HCT116 (cell line): ENCODE data around the gene HEPACAM2. TPM values are rescaled to one million over a fixed set of nuclear protein-coding genes. Genes with fewer than 3 reads are reported as not detected.

Experiments used
- ATAC-seq: fragments of 200-7000 bp; cut with Tn5 transposase; 2 replicates; pipeline ENCODE4 v1.9.1; 2020; ENCODE audit warnings: mild to moderate bottlenecking, moderate library complexity
- BruUV-seq: library from RNA; stranded (reverse); fragments of 400-500 nt; replicated peaks from 2 replicates; lab custom pipeline; 2021; lab: Mats Ljungman, UMichigan
- CTCF ChIA-PET: fragments of 300-600 bp; sonication (Branson Sonifier 250); formaldehyde crosslinking; loops from one replicate; lab custom pipeline; 2021; ENCODE audit warnings: antibody characterized with exemption; lab: Charles Lee
- POLR2A ChIA-PET: fragments of 300-600, 350-600 bp; sonication (Branson Sonifier 250); formaldehyde crosslinking; loops from one replicate; lab custom pipeline; 2021; ENCODE audit warnings: antibody characterized with exemption; lab: Charles Lee
- RAD21 ChIA-PET, 2 experiments: fragments of 300-600 bp; sonication (Branson Sonifier 250); formaldehyde crosslinking; loops; one replicate each; lab custom pipeline; 2023; ENCODE audit warnings: low total read pairs in 2 of 2; ENCODE audit not compliant: uncharacterized antibody in 2 of 2, unreplicated experiment in 2 of 2, low non-redundant PET in 1 of 2; lab: Charles Lee
- DNase-seq: peaks from one replicate; pipeline ENCODE4 v3.0.0-alpha.2; 2010; ENCODE audit warnings: low read depth, low spot score
- H2AFZ ChIP-seq: fragments of 200-600 bp; shearing (Covaris generic), sonication (generic); 2 replicates; pipeline ENCODE4 v1.6.1; 2017; ENCODE audit warnings: low read depth, mixed run types, mixed read lengths, antibody characterized with exemption, low read length; ENCODE audit not compliant: poor library complexity, severe bottlenecking
- H3K27ac ChIP-seq: 2 replicates; pipeline ENCODE4 v1.5.1; 2012; ENCODE audit warnings: low read depth, low read length
- H3K27me3 ChIP-seq: fragments of 200-600 bp; sonication (generic); 2 replicates; pipeline ENCODE4 v1.6.1; 2016; ENCODE audit warnings: mixed run types, low read length, mixed read lengths; ENCODE audit not compliant: insufficient read depth
- H3K36me3 ChIP-seq, 2 experiments: fragments of 200-500 bp in 1 of 2; fragments of 200-600 bp in 1 of 2; sonication (Bioruptor generic) in 1 of 2; sonication (generic) in 1 of 2; 2 replicates each; pipeline versions ENCODE4 v1.5.1 to v1.6.1; 2014 to 2016; ENCODE audit warnings: low read length in 2 of 2, inconsistent platforms in 1 of 2, mixed read lengths in 1 of 2, mixed run types in 1 of 2; ENCODE audit not compliant: insufficient read depth in 2 of 2, control insufficient read depth in 1 of 2
- H3K4me1 ChIP-seq, 2 experiments: fragments of 200-600 bp in 1 of 2; sonication (generic) in 1 of 2; 2 replicates each; pipeline versions ENCODE4 v1.5.1 to v1.6.1; 2012 to 2017; ENCODE audit warnings: low read length in 2 of 2, inconsistent platforms in 1 of 2, mild to moderate bottlenecking in 1 of 2, mixed read lengths in 1 of 2, mixed run types in 1 of 2, moderate library complexity in 1 of 2; ENCODE audit not compliant: insufficient read depth in 2 of 2, control insufficient read depth in 1 of 2
- H3K4me2 ChIP-seq: fragments of 200-600 bp; sonication (generic); 2 replicates; pipeline ENCODE4 v1.6.1; 2017; ENCODE audit warnings: mixed run types, low read length, mixed read lengths
- H3K4me3 ChIP-seq, 2 experiments: fragments of 200-600 bp in 1 of 2; sonication (generic) in 1 of 2; replicated peaks in 1 of 2; 2 replicates each; pipeline ENCODE4 v1.5.1; 2011 to 2016; ENCODE audit warnings: low read length in 2 of 2, control low read depth in 1 of 2, low read depth in 1 of 2, mild to moderate bottlenecking in 1 of 2, mixed read lengths in 1 of 2, mixed run types in 1 of 2
- H3K79me2 ChIP-seq: fragments of 200-600 bp; sonication (generic); 2 replicates; pipeline ENCODE4 v1.6.1; 2017; ENCODE audit warnings: mild to moderate bottlenecking, mixed run types, low read length, moderate library complexity, mixed read lengths; ENCODE audit not compliant: insufficient read depth
- H3K9ac ChIP-seq: fragments of 200-600 bp; sonication (generic); 2 replicates; pipeline ENCODE4 v1.6.1; 2016; ENCODE audit warnings: low read length, mixed read lengths
- H3K9me2 ChIP-seq: fragments of 200-600 bp; sonication (generic), shearing (Covaris generic); 2 replicates; pipeline ENCODE4 v1.6.1; 2017; ENCODE audit warnings: mixed run types, mild to moderate bottlenecking, moderate library complexity; ENCODE audit not compliant: insufficient read depth
- H3K9me3 ChIP-seq, 2 experiments: fragments of 200-500 bp in 1 of 2; fragments of 200-600 bp in 1 of 2; sonication (Bioruptor generic) in 1 of 2; sonication (generic) in 1 of 2; 2 replicates each; pipeline ENCODE4 v1.6.1; 2014 to 2017; ENCODE audit warnings: low read length in 2 of 2, mixed read lengths in 2 of 2, inconsistent platforms in 1 of 2, low read depth in 1 of 2, mild to moderate bottlenecking in 1 of 2, mixed run types in 1 of 2, moderate library complexity in 1 of 2; ENCODE audit not compliant: control insufficient read depth in 1 of 2, insufficient read depth in 1 of 2
- H4K20me1 ChIP-seq: fragments of 200-600 bp; sonication (generic), shearing (Covaris generic); 2 replicates; pipeline ENCODE4 v1.6.1; 2017; ENCODE audit warnings: mixed run types, mild to moderate bottlenecking, moderate library complexity; ENCODE audit not compliant: insufficient read depth
- CBX3 ChIP-seq: IDR thresholded peaks from 2 replicates; pipeline ENCODE4 v1.6.1; 2012; ENCODE audit warnings: low read depth
- CEBPB ChIP-seq: IDR thresholded peaks from 2 replicates; pipeline ENCODE4 v1.6.1; 2012; ENCODE audit warnings: low read depth
- EGR1 ChIP-seq: IDR thresholded peaks from 2 replicates; pipeline ENCODE4 v1.6.1; 2012; ENCODE audit warnings: low read depth
- ELF1 ChIP-seq: IDR thresholded peaks from 2 replicates; pipeline ENCODE4 v1.6.1; 2012; ENCODE audit warnings: low read depth, borderline replicate concordance
- EZH2 ChIP-seq: fragments of 200-600 bp; sonication (generic); IDR thresholded peaks from 2 replicates; pipeline ENCODE4 v1.6.1; 2017; ENCODE audit warnings: antibody characterized with exemption, mixed run types
- EZH2phosphoT487 ChIP-seq: fragments of 200-600 bp; IDR thresholded peaks from 2 replicates; pipeline ENCODE4 v1.6.1; 2018; ENCODE audit warnings: antibody characterized with exemption, borderline replicate concordance
- FOSL1 ChIP-seq: IDR thresholded peaks from 2 replicates; pipeline ENCODE4 v1.6.1; 2012; ENCODE audit warnings: low read depth
- POLR2AphosphoS5 ChIP-seq: IDR thresholded peaks from 2 replicates; pipeline ENCODE4 v1.6.1; 2011; ENCODE audit warnings: mild to moderate bottlenecking, low read depth, low read length, moderate library complexity
- RAD21 ChIP-seq: IDR thresholded peaks from 2 replicates; pipeline ENCODE4 v1.6.1; 2012; ENCODE audit warnings: low read depth, mild to moderate bottlenecking
- SIN3A ChIP-seq: IDR thresholded peaks from 2 replicates; pipeline ENCODE4 v1.6.1; 2012; ENCODE audit warnings: low read depth
- SP1 ChIP-seq: IDR thresholded peaks from 2 replicates; pipeline ENCODE4 v1.6.1; 2012; ENCODE audit warnings: low read depth
- SRF ChIP-seq: IDR thresholded peaks from 2 replicates; pipeline ENCODE4 v1.6.1; 2012; ENCODE audit warnings: low read depth
- YY1 ChIP-seq: IDR thresholded peaks from 2 replicates; pipeline ENCODE4 v1.6.1; 2011; ENCODE audit warnings: low read length, low read depth, moderate library complexity, mild to moderate bottlenecking; ENCODE audit not compliant: insufficient replicate concordance; ENCODE audit errors: extremely low read depth
- ZFX ChIP-seq: fragments of 450-650 bp; IDR thresholded peaks from 2 replicates; pipeline ENCODE4 v1.6.1; 2017
- ZNF274 ChIP-seq: fragments of 200-500 bp; sonication (Bioruptor generic); IDR thresholded peaks from 2 replicates; pipeline ENCODE4 v1.6.1; 2014; ENCODE audit warnings: mild to moderate bottlenecking, low read depth, low read length, inconsistent platforms
- intact Hi-C: fragments of 100-400 bp; cut with micrococcal nuclease; formaldehyde crosslinking; loops from 2 replicates; pipeline ENCODE4 v1.10.0; 2022
- total RNA-seq: library from RNA; stranded (reverse); gene quantifications from one replicate; pipeline ENCODE4 v1.2.1, GENCODE V29; 2021; ENCODE audit not compliant: unreplicated experiment
- TF ChIP-seq, protein P1 (sequence below): IDR thresholded peaks from 2 replicates; pipeline ENCODE4 v1.6.1; 2012
- TF ChIP-seq, protein P2 (sequence below): IDR thresholded peaks from 2 replicates; pipeline ENCODE4 v1.6.1; 2012
- TF ChIP-seq, protein P3 (sequence below): IDR thresholded peaks from 2 replicates; pipeline ENCODE4 v1.6.1; 2011; ENCODE audit warnings: mild to moderate bottlenecking, low read length, moderate library complexity; ENCODE audit not compliant: insufficient replicate concordance; ENCODE audit errors: extremely low read depth

The HEPACAM2 gene
- total RNA-seq, 1 experiment from 2014 or later, result not detected

DNA sequence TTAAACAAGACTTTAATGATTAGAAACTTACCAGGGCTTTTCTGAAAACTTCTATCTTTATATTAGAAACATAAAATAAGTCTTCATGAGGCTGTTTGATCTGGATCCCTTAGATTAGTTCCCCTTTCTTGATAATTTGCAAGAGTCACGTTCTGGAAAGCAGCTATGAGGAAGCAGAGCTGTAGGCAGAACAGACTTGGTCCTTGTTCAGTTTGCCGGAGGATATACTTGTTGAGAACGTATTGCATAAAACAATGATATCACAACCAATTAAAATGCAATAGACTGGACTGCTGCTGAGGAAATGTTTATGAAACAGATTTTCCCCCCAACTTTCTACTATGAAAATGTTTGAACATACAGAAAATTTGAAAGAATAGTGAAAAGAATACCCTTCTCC lies 80.9 kb downstream of the HEPACAM2 start:
- ChIA-PET POLR2A (no interaction called here), CTCF (no interaction called here)
- no peak for DNase-seq
- Histone ChIP-seq H3K4me2 (no peak overlapping the region), H3K9me2 (peaks cover 3% of the 10 kb centered on the region; the same call in 1 of the 2 replicates), H3K9me3 (no peaks in the 10 kb centered on the region), H3K36me3 (no peaks in the 10 kb centered on the region), H3K9ac (no peak overlapping the region), H3K27me3 (no peaks in the 10 kb centered on the region)
- ATAC-seq, result no peak
- TF ChIP-seq EZH2, result no peak
- no peak for TF ChIP-seq ZNF274
- no peak for TF ChIP-seq ZFX
- no peak for TF ChIP-seq CBX3
- no peak for TF ChIP-seq EGR1
- TF ChIP-seq, all 23 proteins: peak for 0
- Histone ChIP-seq H4K20me1 (no peaks in the 10 kb centered on the region), H2AFZ (no peak overlapping the region), H3K27ac (no peak overlapping the region), H3K79me2 (no peaks in the 10 kb centered on the region), H3K4me3 (no peak overlapping the region), H3K4me1 (no peaks in the 10 kb centered on the region)
- no TSS peak for BruUV-seq
- intact Hi-C loops, result no loop called here
- RAD21 ChIA-PET, result no interaction called here

DNA sequence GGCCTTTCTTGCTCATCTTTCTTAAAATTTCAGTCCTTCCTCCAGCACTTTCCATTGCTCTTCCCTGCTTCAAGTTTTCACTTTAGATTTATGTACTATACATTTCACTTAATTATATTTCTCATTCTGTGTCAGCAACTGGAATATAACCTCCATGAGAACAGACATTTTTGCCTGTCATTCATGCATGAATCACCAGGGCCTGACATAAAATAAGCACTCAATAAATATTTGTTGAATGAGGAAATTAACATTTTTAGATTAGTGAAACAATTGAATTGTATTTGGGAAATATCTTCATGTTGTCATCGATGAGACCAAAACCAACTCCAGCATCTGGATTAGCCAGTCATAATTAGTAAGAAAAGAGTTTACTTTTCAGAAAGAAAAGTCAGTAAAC lies 84.1 kb downstream of the HEPACAM2 start:
- H3K9ac ChIP-seq, result no peak overlapping the region
- no peaks in the 10 kb centered on the region for H3K79me2 ChIP-seq
- ATAC-seq, result no peak
- H3K4me3 ChIP-seq, result no peak overlapping the region
- no peak overlapping the region for H3K4me2 ChIP-seq
- no peak for DNase-seq
- CTCF ChIA-PET, result no interaction called here
- RAD21 ChIA-PET, result no interaction called here
- no peaks in the 10 kb centered on the region for H3K27me3 ChIP-seq
- TF ChIP-seq YY1, result no peak
- TF ChIP-seq EZH2phosphoT487, result no peak
- TF ChIP-seq, protein P1, sequence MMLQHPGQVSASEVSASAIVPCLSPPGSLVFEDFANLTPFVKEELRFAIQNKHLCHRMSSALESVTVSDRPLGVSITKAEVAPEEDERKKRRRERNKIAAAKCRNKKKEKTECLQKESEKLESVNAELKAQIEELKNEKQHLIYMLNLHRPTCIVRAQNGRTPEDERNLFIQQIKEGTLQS, result no peak
- TF ChIP-seq ZNF274, result no peak
- TF ChIP-seq EZH2, result no peak
- TF ChIP-seq, protein P2, sequence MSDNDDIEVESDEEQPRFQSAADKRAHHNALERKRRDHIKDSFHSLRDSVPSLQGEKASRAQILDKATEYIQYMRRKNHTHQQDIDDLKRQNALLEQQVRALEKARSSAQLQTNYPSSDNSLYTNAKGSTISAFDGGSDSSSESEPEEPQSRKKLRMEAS, result no peak
- TF ChIP-seq SP1, result no peak
- no peak for TF ChIP-seq EGR1
- TF ChIP-seq POLR2AphosphoS5, result no peak
- no peak for TF ChIP-seq CEBPB
- no peak for TF ChIP-seq FOSL1
- TF ChIP-seq ELF1, result no peak
- TF ChIP-seq SIN3A, result no peak
- TF ChIP-seq, protein P3, sequence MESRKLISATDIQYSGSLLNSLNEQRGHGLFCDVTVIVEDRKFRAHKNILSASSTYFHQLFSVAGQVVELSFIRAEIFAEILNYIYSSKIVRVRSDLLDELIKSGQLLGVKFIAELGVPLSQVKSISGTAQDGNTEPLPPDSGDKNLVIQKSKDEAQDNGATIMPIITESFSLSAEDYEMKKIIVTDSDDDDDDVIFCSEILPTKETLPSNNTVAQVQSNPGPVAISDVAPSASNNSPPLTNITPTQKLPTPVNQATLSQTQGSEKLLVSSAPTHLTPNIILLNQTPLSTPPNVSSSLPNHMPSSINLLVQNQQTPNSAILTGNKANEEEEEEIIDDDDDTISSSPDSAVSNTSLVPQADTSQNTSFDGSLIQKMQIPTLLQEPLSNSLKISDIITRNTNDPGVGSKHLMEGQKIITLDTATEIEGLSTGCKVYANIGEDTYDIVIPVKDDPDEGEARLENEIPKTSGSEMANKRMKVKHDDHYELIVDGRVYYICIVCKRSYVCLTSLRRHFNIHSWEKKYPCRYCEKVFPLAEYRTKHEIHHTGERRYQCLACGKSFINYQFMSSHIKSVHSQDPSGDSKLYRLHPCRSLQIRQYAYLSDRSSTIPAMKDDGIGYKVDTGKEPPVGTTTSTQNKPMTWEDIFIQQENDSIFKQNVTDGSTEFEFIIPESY, result no peak
- no peak for TF ChIP-seq CBX3
- TF ChIP-seq SRF, result no peak
- TF ChIP-seq RAD21, result no peak
- no peaks in the 10 kb centered on the region for H3K9me3 ChIP-seq
- H2AFZ ChIP-seq, result no peak overlapping the region
- no peaks in the 10 kb centered on the region for H3K36me3 ChIP-seq
- 0 out of 2 replicates have a peak, but pooled peaks cover 3% of the 10 kb centered on the region for H3K9me2 ChIP-seq
- no TSS peak for BruUV-seq
- no peaks in the 10 kb centered on the region for H4K20me1 ChIP-seq
- POLR2A ChIA-PET, result no interaction called here
- H3K27ac ChIP-seq, result no peak overlapping the region
- intact Hi-C loops, result no loop called here
- H3K4me1 ChIP-seq, result no peaks in the 10 kb centered on the region
